ENCODE results near the gene PPP1R14C. TPM values are rescaled to one million over a fixed set of nuclear protein-coding genes. Genes with fewer than 3 reads are reported as not detected.
A peak's percentile ranks its signal among the peaks of the same experiment; 100 is the strongest.

Gene PPP1R14C
- polyA plus RNA-seq, 1 donor (not counting 4 experiments of a cell fraction or from before 2014, with no cell fraction given): 50.6 TPM

DNA sequence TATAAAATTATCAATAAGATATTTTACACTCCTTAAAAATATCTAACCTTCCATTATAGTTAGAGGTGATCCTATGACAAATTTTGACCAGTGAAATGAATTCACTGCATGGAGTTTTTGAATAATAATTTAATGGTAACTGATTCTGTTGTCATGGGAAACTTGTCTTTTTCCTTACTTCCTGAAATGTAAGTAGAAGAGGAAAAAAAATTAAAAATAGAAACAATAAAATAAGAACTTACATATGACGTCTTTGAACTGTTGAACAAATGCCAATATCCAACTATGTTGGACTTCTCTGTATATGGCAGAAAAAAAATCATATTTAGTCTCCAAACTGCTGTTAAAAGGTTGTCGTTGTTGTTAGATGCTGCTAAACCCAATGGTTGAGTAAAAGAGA, 26.3 kb downstream of the PPP1R14C start:
- no peak for FAIRE-seq
- Histone ChIP-seq H3K9ac (ENCODE audit: control insufficient read depth, extremely low read depth, insufficient read depth, low read length) (no peak overlapping the region), H3K79me2 (ENCODE audit: control insufficient read depth, insufficient read depth, low read length) (peaks cover 56% of the 10 kb centered on the region), H3K4me2 (ENCODE audit: control insufficient read depth, extremely low read depth, insufficient read depth, low read depth, low read length) (no peak overlapping the region), H4K20me1 (ENCODE audit: control insufficient read depth, extremely low read depth, insufficient read depth, low read length) (peaks cover 2% of the 10 kb centered on the region), H3K36me3 (ENCODE audit: control insufficient read depth in 2 of 2, extremely low read depth in 1 of 2, insufficient read depth in 2 of 2, low read length in 2 of 2) (peaks cover 2 to 5% of the 10 kb centered on the region in 2 experiments), H3K9me3 (ENCODE audit: control insufficient read depth, low read depth, low read length) (no peaks in the 10 kb centered on the region), H3K27me3 (ENCODE audit: control insufficient read depth, extremely low read depth, insufficient read depth, low read length) (no peaks in the 10 kb centered on the region), H3K27ac (ENCODE audit: control insufficient read depth, insufficient read depth, low read length) (peak overlapping the region; percentile 17), H3K4me1 (ENCODE audit: control insufficient read depth, extremely low read depth, insufficient read depth, low read length) (peaks cover 18% of the 10 kb centered on the region), H3K4me3 (ENCODE audit: control insufficient read depth in 2 of 3, extremely low read depth in 1 of 3, insufficient read depth in 2 of 3, low read depth in 1 of 3, low read length in 3 of 3) (no peak overlapping the region), H3K9me1 (ENCODE audit: control insufficient read depth, extremely low read depth, insufficient read depth, low read length) (peaks cover 3% of the 10 kb centered on the region), H2AFZ (ENCODE audit: control insufficient read depth, low read length) (no peak overlapping the region)
- DNase-seq (ENCODE audit: low read depth, low spot score): no peak
- TF ChIP-seq EZH2 (IDR thresholded peaks at IDR 0.05; ENCODE audit: low read length): no peak
- TF ChIP-seq CTCF (optimal IDR thresholded peaks at IDR 0.05 in 1 of 3, IDR thresholded peaks at IDR 0.05 in 1 of 3, conservative IDR thresholded peaks at IDR 0.05 in 1 of 3; ENCODE audit: extremely low read depth in 1 of 3, insufficient read depth in 2 of 3, low read length in 3 of 3): no peak
- dilution Hi-C loops (cut with MboI; ENCODE audit: extremely low pct_ligation_motif_present, low sequenced_read_pairs): no loop called here

DNA sequence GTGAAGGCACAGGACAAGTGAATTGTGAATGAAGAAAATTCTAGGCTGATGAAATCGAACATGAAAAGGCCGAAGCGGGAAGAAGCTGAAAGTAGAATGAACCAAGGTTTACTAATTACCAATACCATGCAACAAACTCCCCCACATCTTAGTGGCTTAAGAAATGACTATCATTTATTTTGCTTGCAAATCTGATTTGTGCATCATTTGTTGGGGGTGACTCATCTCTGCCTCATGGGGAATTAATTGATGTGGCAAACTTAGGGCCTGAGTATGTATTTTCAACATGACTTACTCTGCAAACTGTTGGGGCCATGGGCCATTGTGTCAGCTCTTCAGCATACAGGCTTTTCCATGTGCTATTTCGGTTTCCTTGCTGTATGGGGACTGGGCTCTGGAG, 26.8 kb downstream of the PPP1R14C start:
- Histone ChIP-seq H3K27me3 (ENCODE audit: control insufficient read depth, extremely low read depth, insufficient read depth, low read length) (no peaks in the 10 kb centered on the region), H3K79me2 (ENCODE audit: control insufficient read depth, insufficient read depth, low read length) (peaks cover 54% of the 10 kb centered on the region), H3K9ac (ENCODE audit: control insufficient read depth, extremely low read depth, insufficient read depth, low read length) (no peak overlapping the region), H3K9me1 (ENCODE audit: control insufficient read depth, extremely low read depth, insufficient read depth, low read length) (peaks cover 3% of the 10 kb centered on the region), H3K4me2 (ENCODE audit: control insufficient read depth, extremely low read depth, insufficient read depth, low read depth, low read length) (peak overlapping the region; percentile 16), H3K36me3 (ENCODE audit: control insufficient read depth in 2 of 2, extremely low read depth in 1 of 2, insufficient read depth in 2 of 2, low read length in 2 of 2) (peaks cover 2 to 5% of the 10 kb centered on the region in 2 experiments), H3K9me3 (ENCODE audit: control insufficient read depth, low read depth, low read length) (no peaks in the 10 kb centered on the region), H3K27ac (ENCODE audit: control insufficient read depth, insufficient read depth, low read length) (peak overlapping the region; percentile 61), H3K4me3 (ENCODE audit: control insufficient read depth in 2 of 3, extremely low read depth in 1 of 3, insufficient read depth in 2 of 3, low read depth in 1 of 3, low read length in 3 of 3) (no peak overlapping the region), H3K4me1 (ENCODE audit: control insufficient read depth, extremely low read depth, insufficient read depth, low read length) (peaks cover 18% of the 10 kb centered on the region), H4K20me1 (ENCODE audit: control insufficient read depth, extremely low read depth, insufficient read depth, low read length) (peaks cover 2% of the 10 kb centered on the region), H2AFZ (ENCODE audit: control insufficient read depth, low read length) (no peak overlapping the region)
- no peak for DNase-seq (ENCODE audit: low read depth, low spot score)
- no peak for TF ChIP-seq EZH2 (IDR thresholded peaks at IDR 0.05; ENCODE audit: low read length)
- no peak for TF ChIP-seq CTCF (optimal IDR thresholded peaks at IDR 0.05 in 1 of 3, IDR thresholded peaks at IDR 0.05 in 1 of 3, conservative IDR thresholded peaks at IDR 0.05 in 1 of 3; ENCODE audit: extremely low read depth in 1 of 3, insufficient read depth in 2 of 3, low read length in 3 of 3)
- dilution Hi-C loops (cut with MboI; ENCODE audit: extremely low pct_ligation_motif_present, low sequenced_read_pairs): no loop called here
- peak; percentile 90 for FAIRE-seq

Data from keratinocyte (primary cell).